KBM-7 (cell line): ENCODE data around the gene SPART.
"Not testable (repeated sequence)": the region's sequence is repeated elsewhere in the genome, so short reads cannot be mapped to it uniquely, and the experiment has no call there.

ENCODE experiments used
- DNase-seq: peaks from one replicate; pipeline ENCODE4 v3.0.0-alpha.2; 2015
- in situ Hi-C: fragments of 300-500 bp; cut with MboI; formaldehyde crosslinking; loops from 2 replicates; pipeline ENCODE4 v1.14.3; 2020; ENCODE audit warnings: low sequenced_read_pairs, low pct_unique_long_range_greater_than_20kb, mixed read lengths

SPART gene

GRCh38 chr13:36356058-36356457 lies 9.9 kb upstream of the SPART start:
- in situ Hi-C loops: no loop called here
- no peak for DNase-seq

DNA sequence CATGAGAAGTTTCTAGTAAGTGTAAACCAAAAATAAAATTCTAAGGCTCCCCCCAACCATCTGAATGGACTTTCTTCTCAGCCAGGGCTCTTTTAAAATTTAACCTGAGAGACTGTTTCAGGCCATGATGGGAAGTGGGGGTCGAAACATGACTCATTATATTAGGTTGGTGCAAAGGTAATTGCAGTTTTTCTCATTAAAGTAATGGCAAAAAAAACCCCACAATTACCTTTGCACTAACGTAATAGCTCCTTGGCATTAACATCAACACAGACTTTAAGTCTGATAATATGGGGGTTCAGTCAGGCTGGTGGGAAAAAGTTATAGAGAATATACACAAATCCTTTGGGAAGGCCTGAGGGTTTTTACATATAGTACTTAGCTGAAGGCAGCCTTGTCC lies 9.4 kb upstream of the SPART start:
- in situ Hi-C loops: no loop called here
- DNase-seq: no peak

DNA sequence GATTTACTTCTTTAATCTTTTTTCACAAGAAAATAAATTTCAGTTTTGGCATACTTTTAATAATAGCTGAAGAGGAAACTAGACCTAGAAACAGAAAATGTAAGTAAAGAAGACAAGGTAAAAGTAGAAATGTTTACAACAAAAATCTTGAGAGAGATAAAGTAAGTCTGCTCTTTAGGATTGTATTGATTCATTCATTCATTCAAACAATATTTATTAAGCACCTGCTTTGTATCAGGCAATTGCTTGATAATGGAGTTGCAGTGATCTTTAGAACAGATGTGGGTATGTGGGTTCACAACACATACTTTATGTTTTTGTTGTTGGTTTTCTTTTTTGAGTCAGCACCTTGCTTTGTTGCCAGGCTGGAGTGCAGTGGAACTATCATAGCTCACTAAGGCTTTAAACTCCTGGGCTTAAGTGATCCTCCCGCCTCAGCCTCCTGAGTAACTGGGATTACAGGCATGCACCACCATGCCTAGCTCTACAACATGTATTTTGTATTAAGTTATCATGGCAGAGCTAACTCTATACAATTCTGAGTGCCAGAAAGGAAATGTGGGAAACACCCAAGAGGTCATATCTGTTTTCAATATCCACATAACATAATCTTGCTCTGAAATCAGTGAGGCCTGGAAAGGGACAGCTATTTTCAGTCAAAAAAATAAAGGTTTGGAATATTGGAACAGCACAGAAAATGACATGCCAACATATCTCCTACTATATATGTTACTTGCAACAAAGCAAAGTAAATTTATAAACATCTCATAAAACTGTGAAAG lies 8.8 kb upstream of the SPART start:
- in situ Hi-C loops: no loop called here
- DNase-seq: no peak

- DNase-seq: no peak
- in situ Hi-C loops: no loop called here
Observed at GRCh38 chr13:36353001-36353400, 6.8 kb upstream of the SPART start.

- in situ Hi-C loops: no loop called here
Observed at GRCh38 chr13:36352350-36352749, 6.2 kb upstream of the SPART start.

DNA sequence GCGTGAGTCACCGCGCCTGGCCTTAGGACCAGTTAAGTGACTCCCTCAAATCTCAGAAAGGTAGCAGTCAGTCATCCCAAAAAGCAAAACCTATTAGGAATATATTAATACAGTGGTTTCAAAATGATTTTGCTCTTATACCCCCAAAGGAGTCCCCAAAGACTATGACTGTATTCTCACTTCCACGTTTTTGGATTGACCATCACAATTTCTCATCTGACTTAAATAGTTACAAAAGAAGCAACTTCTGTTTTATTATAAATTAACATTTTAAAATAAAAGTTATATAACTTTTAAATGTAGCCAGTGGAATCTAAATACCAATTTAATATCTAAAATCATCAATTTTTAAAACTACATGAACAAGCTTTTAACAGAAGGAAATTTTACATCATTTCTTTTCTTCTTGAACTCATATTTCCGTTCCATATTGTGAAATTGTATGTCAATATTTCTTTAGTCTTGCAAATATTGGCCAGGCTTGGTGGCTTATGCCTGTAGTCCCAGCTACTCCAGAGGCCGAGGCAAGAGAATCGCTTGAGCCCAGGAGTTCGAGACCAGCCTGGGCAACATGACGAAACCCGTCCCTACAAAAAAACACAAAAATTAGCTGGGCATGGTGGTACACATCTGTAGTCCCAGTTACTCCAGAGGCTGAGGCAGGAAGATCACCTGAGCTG lies 1.5 kb upstream of the SPART start:
- in situ Hi-C loops: no loop called here
- DNase-seq: no peak

More at GRCh38 chr13:36352350-36352749, 6.2 kb upstream of the SPART start:
- DNase-seq: no peak

- peak; percentile 75 for DNase-seq
- in situ Hi-C loops: no loop called here
Observed at GRCh38 chr13:36345438-36346221, 564 bp downstream of the SPART start.

DNA sequence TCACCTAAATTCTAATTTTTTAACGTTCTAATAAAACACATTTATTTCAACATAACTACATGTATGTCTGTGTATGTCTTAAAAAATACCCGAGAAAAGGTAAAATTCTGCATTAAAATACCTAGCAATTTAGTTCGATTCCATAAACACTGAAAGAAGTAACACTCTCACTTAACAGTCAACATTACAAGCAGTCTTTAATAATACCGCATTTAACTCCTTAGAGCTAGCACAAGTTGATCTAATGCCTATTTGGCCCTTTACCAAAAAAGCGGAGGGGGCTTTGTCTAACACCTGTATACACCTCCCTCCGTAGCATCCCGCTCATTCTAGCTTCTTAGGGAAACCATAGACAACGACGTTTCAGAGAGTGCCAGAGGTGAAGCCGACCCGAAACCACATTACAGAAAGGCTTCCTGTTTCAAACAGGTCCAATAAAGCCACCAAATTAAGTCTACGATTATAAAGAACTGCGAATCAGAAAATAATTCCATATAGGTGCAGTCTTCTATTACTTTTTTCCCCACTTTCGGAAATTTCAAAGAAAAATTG lies 1.2 kb downstream of the SPART start:
- DNase-seq: no peak
- in situ Hi-C loops: no loop called here

DNA sequence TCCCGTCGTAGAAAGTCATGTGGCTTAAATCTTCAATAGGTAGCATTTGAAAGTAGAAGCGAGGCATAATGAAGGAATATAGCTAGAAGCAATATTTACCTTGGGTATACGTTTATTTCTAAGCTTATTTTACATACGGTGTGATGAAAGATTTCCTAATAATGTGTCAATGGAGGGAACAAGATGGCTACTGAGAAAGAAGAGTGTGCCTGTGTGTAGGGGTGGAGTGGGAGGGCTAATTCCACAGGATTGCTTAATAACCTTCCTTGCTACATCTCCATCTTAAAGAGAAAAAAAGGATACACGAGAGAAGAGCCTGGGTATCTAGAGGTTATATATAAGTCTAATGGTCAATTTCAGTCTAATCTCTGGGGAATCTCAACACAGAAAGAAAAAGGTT lies 2.0 kb downstream of the SPART start:
- in situ Hi-C loops: no loop called here
- DNase-seq: peak; percentile 54

DNA sequence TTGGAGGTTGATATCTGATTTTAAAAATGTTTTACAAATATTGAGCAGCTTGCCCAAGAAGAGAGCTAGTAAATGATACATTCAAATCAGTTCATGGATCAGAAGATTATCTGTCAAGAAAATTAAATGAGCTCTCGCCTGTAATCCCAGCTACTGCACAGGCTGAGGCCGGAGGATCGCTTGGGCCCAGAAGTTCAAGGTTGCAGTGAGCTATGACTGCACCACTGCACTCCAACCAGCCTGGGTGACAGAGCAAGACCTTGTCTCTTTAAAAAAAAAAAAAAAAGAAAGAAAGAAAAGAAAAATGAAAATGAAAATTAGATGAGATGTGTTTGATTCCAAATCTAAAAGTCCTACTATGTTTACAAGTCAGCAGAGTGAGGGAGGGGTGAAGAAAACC lies 2.4 kb downstream of the SPART start:
- in situ Hi-C loops: no loop called here
- peak; percentile 22 for DNase-seq

GRCh38 chr13:36342715-36343114 lies 3.5 kb downstream of the SPART start:
- in situ Hi-C loops: no loop called here
- no peak for DNase-seq

GRCh38 chr13:36341718-36342117 lies 4.5 kb downstream of the SPART start:
- in situ Hi-C loops: no loop called here
- no peak for DNase-seq

- DNase-seq: peak; percentile 13
- in situ Hi-C loops: no loop called here
Observed at GRCh38 chr13:36339600-36340155, 6.5 kb downstream of the SPART start.

- no peak for DNase-seq
- in situ Hi-C loops: no loop called here
Observed at GRCh38 chr13:36337938-36338641, 8.1 kb downstream of the SPART start.

DNA sequence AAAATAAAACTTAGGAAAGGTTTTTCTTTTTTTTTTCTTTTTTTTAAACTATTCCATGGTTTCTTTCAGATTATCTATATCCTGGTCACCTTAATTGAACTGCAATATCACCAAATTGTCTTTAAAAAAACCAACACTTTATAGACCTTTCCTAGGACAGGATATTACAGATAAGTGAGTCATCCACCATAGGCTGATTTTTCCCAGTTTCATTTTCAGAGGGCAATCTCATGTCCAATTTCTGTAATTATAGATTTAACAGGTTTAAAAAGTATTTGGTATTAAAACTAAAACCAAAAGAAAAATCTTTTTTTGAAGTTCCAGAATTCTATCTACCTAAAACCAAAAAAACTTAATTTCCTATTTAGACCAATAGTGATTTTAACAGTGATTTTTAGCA lies 13.2 kb downstream of the SPART start:
- DNase-seq: no peak
- in situ Hi-C loops: no loop called here

DNA sequence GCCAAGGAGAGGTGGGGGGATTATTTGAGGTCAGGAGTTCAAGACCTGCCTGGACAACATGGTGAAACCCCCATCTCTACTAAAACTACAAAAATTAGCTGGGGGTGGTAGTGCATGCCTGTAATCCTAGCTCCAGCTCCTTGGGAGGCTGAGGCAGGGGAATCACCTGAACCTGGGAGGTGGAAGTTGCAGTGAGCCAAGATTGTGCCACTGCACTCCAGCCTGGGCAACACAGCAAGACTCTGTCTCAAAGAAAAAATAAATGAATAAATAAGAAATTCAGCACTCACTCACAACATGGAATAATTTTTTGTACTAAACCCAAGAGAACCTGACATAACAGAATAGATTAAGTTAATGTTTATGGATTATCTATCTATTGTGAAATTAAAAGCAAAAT lies 13.9 kb downstream of the SPART start:
- in situ Hi-C loops, DNase-seq: not testable (repeated sequence)

GRCh38 chr13:36331280-36331679 lies 14.9 kb downstream of the SPART start:
- in situ Hi-C loops: no loop called here

DNA sequence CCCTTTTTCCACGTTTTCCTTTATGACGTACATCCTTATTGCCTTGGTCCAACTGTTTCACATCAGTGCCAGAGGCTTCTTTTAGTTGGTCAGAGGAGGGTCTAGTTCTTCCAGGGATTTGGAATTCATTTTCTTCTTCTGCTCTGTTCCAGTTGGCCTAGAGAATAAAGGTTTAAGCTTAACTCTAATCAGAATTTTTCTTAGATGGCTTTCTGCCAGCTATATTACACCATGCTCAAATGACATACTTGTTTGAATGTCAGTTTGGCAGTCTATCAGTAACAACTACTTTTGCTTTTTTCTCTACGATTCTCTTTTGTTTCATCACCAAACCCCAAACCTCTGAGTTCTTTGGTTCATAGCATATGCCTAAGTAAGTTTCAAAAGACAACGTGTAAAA lies 16.8 kb downstream of the SPART start:
- in situ Hi-C loops: no loop called here
- DNase-seq: no peak

More at GRCh38 chr13:36331280-36331679, 14.9 kb downstream of the SPART start:
- DNase-seq: no peak

- in situ Hi-C loops: no loop called here
- DNase-seq: no peak
Observed at GRCh38 chr13:36328821-36329220, 17.4 kb downstream of the SPART start.
